Upper lobe of right lung (tissue), 1 donor: ENCODE data around the gene ACER2. TPM values are rescaled to one million over a fixed set of nuclear protein-coding genes. Genes with fewer than 3 reads are reported as not detected.

Source experiments
- ATAC-seq: fragments of 200-7000 bp; cut with Tn5 transposase; one replicate; pipeline ENCODE4 v1.9.1; 2020; ENCODE audit warnings: mild to moderate bottlenecking, moderate library complexity
- DNase-seq: peaks from one replicate; pipeline ENCODE4 v3.0.0-alpha.2; 2020
- H3K27ac ChIP-seq: fragments of 200-600 bp; one replicate; pipeline ENCODE4 v1.8.0; 2022
- H3K27me3 ChIP-seq: fragments of 200-600 bp; one replicate; pipeline ENCODE4 v1.8.0; 2022; ENCODE audit warnings: mild to moderate bottlenecking
- H3K36me3 ChIP-seq: fragments of 200-600 bp; one replicate; pipeline ENCODE4 v1.8.0; 2022
- H3K4me1 ChIP-seq: fragments of 200-600 bp; one replicate; pipeline ENCODE4 v1.8.0; 2022
- H3K4me3 ChIP-seq: fragments of 200-600 bp; one replicate; pipeline ENCODE4 v1.8.0; 2022; ENCODE audit warnings: mild to moderate bottlenecking
- H3K9me3 ChIP-seq: fragments of 200-600 bp; one replicate; pipeline ENCODE4 v1.8.0; 2022
- intact Hi-C: fragments of 100-400 bp; cut with DNase I; formaldehyde crosslinking; loops from one replicate; pipeline ENCODE4 v1.11.0; 2022
- total RNA-seq: library from RNA; stranded (reverse); fragmentation: NEBNext Ultra II Directional; extraction: Animal tissue kit (Norgen Biotek cat#: 25700); gene quantifications from one replicate; pipeline ENCODE4 v1.2.1, GENCODE V29; 2021
- TF ChIP-seq, protein P1 (sequence below): fragments of 200-600 bp; IDR thresholded peaks from one replicate; pipeline ENCODE4 v1.8.0; 2022; ENCODE audit warnings: antibody characterized with exemption
- donor health status: DM: no; HTN: yes; CAD: no; lungs with severe emphysema.

ACER2 gene
- total RNA-seq, 1 donor from 2014 or later = 5.5 TPM

DNA sequence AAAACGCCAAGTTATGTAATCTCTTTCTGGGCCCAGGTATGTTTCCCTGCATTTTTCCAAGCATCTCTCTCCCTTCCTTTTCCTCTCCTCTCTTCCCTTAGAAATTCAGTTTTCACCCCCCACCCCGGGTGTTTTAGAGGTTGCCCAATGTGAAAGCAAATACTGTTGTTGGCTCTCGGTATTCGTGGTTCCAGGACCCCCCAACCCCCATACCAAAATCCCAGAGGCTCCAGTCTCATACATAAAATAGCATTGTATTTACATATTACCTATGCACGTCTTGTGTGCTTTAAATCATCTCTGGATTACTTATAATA, 48.8 kb downstream of the ACER2 start:
- intact Hi-C loops = no loop called here
- H3K4me1 ChIP-seq = peaks cover 5% of the 10 kb centered on the region
- H3K4me3 ChIP-seq = peak overlapping the region; percentile 17
- no peak for DNase-seq
- no peaks in the 10 kb centered on the region for H3K27me3 ChIP-seq
- H3K27ac ChIP-seq = no peak overlapping the region
- H3K36me3 ChIP-seq = no peaks in the 10 kb centered on the region
- H3K9me3 ChIP-seq = no peaks in the 10 kb centered on the region
- TF ChIP-seq, protein P1, sequence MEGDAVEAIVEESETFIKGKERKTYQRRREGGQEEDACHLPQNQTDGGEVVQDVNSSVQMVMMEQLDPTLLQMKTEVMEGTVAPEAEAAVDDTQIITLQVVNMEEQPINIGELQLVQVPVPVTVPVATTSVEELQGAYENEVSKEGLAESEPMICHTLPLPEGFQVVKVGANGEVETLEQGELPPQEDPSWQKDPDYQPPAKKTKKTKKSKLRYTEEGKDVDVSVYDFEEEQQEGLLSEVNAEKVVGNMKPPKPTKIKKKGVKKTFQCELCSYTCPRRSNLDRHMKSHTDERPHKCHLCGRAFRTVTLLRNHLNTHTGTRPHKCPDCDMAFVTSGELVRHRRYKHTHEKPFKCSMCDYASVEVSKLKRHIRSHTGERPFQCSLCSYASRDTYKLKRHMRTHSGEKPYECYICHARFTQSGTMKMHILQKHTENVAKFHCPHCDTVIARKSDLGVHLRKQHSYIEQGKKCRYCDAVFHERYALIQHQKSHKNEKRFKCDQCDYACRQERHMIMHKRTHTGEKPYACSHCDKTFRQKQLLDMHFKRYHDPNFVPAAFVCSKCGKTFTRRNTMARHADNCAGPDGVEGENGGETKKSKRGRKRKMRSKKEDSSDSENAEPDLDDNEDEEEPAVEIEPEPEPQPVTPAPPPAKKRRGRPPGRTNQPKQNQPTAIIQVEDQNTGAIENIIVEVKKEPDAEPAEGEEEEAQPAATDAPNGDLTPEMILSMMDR = no peak
- ATAC-seq = no peak

DNA sequence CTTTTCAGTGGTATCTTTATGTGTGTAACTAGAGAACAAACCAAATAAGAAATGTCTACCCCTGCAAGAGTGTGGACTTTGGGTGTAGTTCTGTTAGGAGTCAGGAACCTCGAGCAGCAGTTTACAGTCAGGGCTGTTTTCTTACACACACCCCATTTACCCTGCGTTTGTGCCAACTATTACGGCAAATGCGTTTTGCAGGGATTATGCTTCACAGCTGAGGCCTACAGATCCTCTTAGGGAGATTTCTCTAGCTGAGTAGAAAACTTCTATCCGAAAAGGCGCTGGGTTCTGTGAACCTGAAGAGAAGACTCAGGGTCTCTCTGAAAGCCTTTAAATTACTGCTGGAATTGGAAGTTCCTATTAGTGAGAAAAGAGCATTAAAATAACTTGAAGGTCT, 51.4 kb downstream of the ACER2 start:
- no peaks in the 10 kb centered on the region for H3K36me3 ChIP-seq
- DNase-seq = no peak
- H3K4me3 ChIP-seq = no peak overlapping the region
- ATAC-seq = no peak
- intact Hi-C loops = no loop called here
- H3K27ac ChIP-seq = no peak overlapping the region
- H3K4me1 ChIP-seq = peaks cover 9% of the 10 kb centered on the region
- H3K9me3 ChIP-seq = no peaks in the 10 kb centered on the region
- H3K27me3 ChIP-seq = no peaks in the 10 kb centered on the region
- TF ChIP-seq, protein P1 = no peak

DNA sequence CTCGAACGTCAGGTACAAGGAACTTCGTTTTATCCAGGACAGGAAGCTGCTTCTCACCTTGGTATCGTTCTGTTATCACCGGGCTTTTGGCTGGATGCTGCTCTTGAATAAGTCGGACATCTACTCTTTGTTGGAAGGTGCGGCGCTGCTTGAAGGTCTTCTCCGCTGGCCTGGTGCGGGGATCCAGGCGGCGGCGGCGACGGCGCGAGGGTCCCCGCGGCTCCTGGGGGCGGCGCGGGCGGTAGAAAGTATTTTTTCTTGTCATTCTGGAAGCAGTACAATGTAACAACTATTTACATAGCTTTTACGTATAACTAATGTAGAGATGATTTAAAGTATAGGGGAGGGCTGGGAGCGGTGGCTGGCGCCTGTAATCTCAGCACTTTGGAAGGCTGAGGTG, 52.3 kb downstream of the ACER2 start:
- Histone ChIP-seq H3K36me3 (no peaks in the 10 kb centered on the region), H3K4me1 (peaks cover 10% of the 10 kb centered on the region), H3K27me3 (no peaks in the 10 kb centered on the region), H3K9me3 (no peaks in the 10 kb centered on the region), H3K4me3 (no peak overlapping the region), H3K27ac (no peak overlapping the region)
- intact Hi-C loops = no loop called here
- TF ChIP-seq, protein P1 = no peak
- DNase-seq (no peak), ATAC-seq (no peak)

DNA sequence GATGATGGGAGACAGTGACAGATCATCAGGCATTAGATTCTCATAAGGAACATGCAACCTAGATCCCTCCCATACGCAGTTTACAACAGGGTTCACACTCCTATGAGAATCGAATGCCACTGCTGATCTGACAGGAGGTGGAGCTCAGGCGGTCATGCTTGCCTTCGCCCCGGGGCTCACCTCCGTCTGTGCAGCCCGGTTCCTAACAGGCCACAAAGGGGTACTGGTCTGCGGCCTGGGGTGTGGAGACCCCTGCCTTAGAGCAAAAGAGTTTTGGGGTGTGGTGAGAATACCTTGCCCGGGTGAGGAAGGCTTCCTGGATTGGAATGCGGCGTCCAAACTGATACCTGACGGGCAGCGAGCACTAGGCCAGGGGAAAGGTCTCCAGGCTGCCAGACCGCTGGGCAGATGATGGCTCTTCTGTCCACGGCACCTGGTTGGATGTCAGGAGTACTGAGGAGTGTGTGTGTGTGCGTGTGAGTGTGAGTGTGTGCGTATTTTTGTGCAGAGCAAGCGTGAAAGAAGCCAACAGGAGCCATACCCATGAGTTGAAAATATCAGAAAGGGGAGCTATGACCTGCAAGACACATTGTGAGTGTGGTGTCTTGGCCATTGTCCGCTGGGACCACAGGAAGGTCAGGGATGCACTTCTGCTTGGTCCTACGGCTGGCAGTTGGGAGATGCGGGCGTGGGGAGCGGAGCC, 55.4 kb downstream of the ACER2 start:
- Histone ChIP-seq H3K9me3 (no peaks in the 10 kb centered on the region), H3K4me3 (peak overlapping the region; percentile 55), H3K27me3 (no peaks in the 10 kb centered on the region), H3K27ac (no peak overlapping the region), H3K4me1 (peaks cover 5% of the 10 kb centered on the region), H3K36me3 (no peaks in the 10 kb centered on the region)
- intact Hi-C loops = no loop called here
- no peak for ATAC-seq
- TF ChIP-seq, protein P1 = no peak
- no peak for DNase-seq

DNA sequence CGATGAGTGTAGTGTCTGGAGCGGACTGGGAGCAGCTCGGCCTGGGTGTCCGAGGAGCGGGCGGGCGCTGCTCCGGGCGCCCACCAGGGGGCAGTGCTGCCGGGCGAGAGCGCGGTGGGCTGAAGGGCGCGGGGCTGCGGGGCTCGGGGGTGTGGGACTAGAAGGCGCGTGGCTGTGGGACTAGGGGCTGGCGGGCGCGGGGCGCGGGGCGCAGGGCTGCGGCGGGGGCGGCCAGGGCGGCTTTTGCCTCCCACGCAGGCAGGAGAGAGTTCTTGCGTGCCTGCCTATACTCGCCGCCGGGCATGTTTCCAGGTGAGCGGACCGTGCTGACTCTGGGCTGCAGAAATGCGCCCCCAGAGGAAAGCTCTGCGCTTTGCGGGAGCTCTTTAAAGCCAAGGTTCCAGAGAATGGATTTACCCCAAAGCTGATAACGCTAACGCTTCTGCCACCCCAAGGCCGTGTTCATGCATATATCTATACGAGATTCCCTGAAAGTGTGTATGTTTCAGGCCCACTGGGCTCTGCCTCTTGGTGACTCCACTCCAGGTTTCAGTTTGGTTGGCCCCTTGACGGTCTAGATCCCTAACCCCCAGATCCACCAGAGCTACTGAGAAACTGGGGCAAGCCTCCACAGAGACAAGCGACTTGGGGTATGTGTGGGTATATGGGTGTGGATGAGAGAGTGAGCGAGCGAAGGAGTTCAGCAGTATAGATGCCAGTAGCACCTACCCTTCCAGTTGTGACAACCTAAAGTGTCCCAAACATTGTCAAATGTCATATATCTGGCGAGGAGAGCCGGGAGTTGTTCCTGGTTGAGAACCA, 56.2 kb downstream of the ACER2 start:
- ATAC-seq (peak; percentile 96), DNase-seq (peak; percentile 84)
- Histone ChIP-seq H3K4me3 (peak overlapping the region; percentile 55), H3K36me3 (no peaks in the 10 kb centered on the region), H3K27ac (no peak overlapping the region), H3K27me3 (no peaks in the 10 kb centered on the region), H3K9me3 (no peaks in the 10 kb centered on the region), H3K4me1 (peaks cover 5% of the 10 kb centered on the region)
- TF ChIP-seq, protein P1 = peak; percentile 79
- intact Hi-C loops = no loop called here
